Mononuclear cell (primary cell): ENCODE measurements around the gene MTERF4. TPM values are rescaled to one million over a fixed set of nuclear protein-coding genes. Genes with fewer than 3 reads are reported as not detected.
A peak's percentile ranks its signal among the peaks of the same experiment; 100 is the strongest.

Experiments
- H3K27me3 ChIP-seq: 2 replicates; pipeline ENCODE4 v1.6.0; 2011; ENCODE audit warnings: low read length, control low read depth; ENCODE audit not compliant: insufficient read depth
- H3K4me1 ChIP-seq: 2 replicates; pipeline ENCODE4 v1.5.1; 2011; ENCODE audit warnings: mild to moderate bottlenecking, low read length, control low read depth; ENCODE audit not compliant: insufficient read depth
- H3K4me3 ChIP-seq: 2 replicates; pipeline ENCODE4 v1.5.1; 2011; ENCODE audit warnings: mild to moderate bottlenecking, low read length, moderate library complexity
- H3K9me3 ChIP-seq: 2 replicates; pipeline ENCODE4 v1.5.1; 2011; ENCODE audit warnings: low read depth, mild to moderate bottlenecking, control low read depth, low read length
- total RNA-seq: library from RNA; depleted of rRNA; stranded (reverse); fragments of >200 nt; gene quantifications from one replicate; pipeline ENCODE4 v1.2.3, GENCODE V29; 2012

The MTERF4 gene
- 103 TPM for total RNA-seq

GRCh38 chr2:241102239-241102803 is at the start of gene MTERF4:
Gene MTERF4, minus strand, starts transcription at chr2:241102287. Its CDS starts 14 bp downstream, at chr2:241102273.
- Histone ChIP-seq H3K4me1 (peaks cover 38% of the 10 kb centered on the region), H3K27me3 (no peaks in the 10 kb centered on the region), H3K9me3 (no peaks in the 10 kb centered on the region), H3K4me3 (peak within 1 kb of the TSS; percentile 91)

- Histone ChIP-seq H3K4me1 (peaks cover 24% of the 10 kb centered on the region), H3K9me3 (no peaks in the 10 kb centered on the region), H3K4me3 (peak overlapping the region; percentile 78), H3K27me3 (no peaks in the 10 kb centered on the region)
Observed at GRCh38 chr2:241150660-241151530, 48.8 kb upstream of the MTERF4 start.

- peaks cover 24% of the 10 kb centered on the region for H3K4me1 ChIP-seq
- no peaks in the 10 kb centered on the region for H3K27me3 ChIP-seq
- H3K9me3 ChIP-seq: no peaks in the 10 kb centered on the region
- peak within 1 kb of the TSS; percentile 78 for H3K4me3 ChIP-seq
Observed at GRCh38 chr2:241149925-241150659, 48.0 kb upstream of the MTERF4 start, which contains the start of gene PPP1R7. Gene PPP1R7, plus strand, starts transcription at chr2:241150467. Its CDS starts 29 bp downstream, at chr2:241150496.

- peak overlapping the region; percentile 78 for H3K4me3 ChIP-seq
- no peaks in the 10 kb centered on the region for H3K9me3 ChIP-seq
- H3K27me3 ChIP-seq: no peaks in the 10 kb centered on the region
- peaks cover 24% of the 10 kb centered on the region for H3K4me1 ChIP-seq
Observed at GRCh38 chr2:241149675-241149924, 47.5 kb upstream of the MTERF4 start.

GRCh38 chr2:241148891-241149674 is 47.0 kb upstream of the MTERF4 start, which contains the start of gene PASK:
Gene PASK, minus strand, starts transcription at chr2:241149472. Its CDS starts 6,440 bp downstream, at chr2:241143032.
- H3K9me3 ChIP-seq: no peaks in the 10 kb centered on the region
- peak within 1 kb of the TSS; percentile 78 for H3K4me3 ChIP-seq
- H3K27me3 ChIP-seq: no peaks in the 10 kb centered on the region
- peaks cover 24% of the 10 kb centered on the region for H3K4me1 ChIP-seq

- no peaks in the 10 kb centered on the region for H3K9me3 ChIP-seq
- no peak overlapping the region for H3K4me3 ChIP-seq
- H3K4me1 ChIP-seq: peaks cover 24% of the 10 kb centered on the region
- H3K27me3 ChIP-seq: no peaks in the 10 kb centered on the region
Observed at GRCh38 chr2:241148239-241148638, 46.2 kb upstream of the MTERF4 start.

- Histone ChIP-seq H3K4me1 (peaks cover 21% of the 10 kb centered on the region), H3K4me3 (no peak overlapping the region), H3K9me3 (no peaks in the 10 kb centered on the region), H3K27me3 (no peaks in the 10 kb centered on the region)
Observed at GRCh38 chr2:241147336-241147735, 45.2 kb upstream of the MTERF4 start.

- H3K4me3 ChIP-seq: no peak overlapping the region
- no peaks in the 10 kb centered on the region for H3K27me3 ChIP-seq
- peaks cover 17% of the 10 kb centered on the region for H3K4me1 ChIP-seq
- no peaks in the 10 kb centered on the region for H3K9me3 ChIP-seq
Observed at GRCh38 chr2:241146286-241146685, 44.2 kb upstream of the MTERF4 start.

GRCh38 chr2:241142593-241142992 is 40.5 kb upstream of the MTERF4 start:
- no peak overlapping the region for H3K4me3 ChIP-seq
- no peaks in the 10 kb centered on the region for H3K27me3 ChIP-seq
- no peaks in the 10 kb centered on the region for H3K4me1 ChIP-seq
- H3K9me3 ChIP-seq: no peaks in the 10 kb centered on the region

GRCh38 chr2:241142063-241142462 is 40.0 kb upstream of the MTERF4 start:
- Histone ChIP-seq H3K4me3 (no peak overlapping the region), H3K27me3 (no peaks in the 10 kb centered on the region), H3K4me1 (no peaks in the 10 kb centered on the region), H3K9me3 (no peaks in the 10 kb centered on the region)

GRCh38 chr2:241141214-241141770 is 39.2 kb upstream of the MTERF4 start:
- no peak overlapping the region for H3K4me3 ChIP-seq
- no peaks in the 10 kb centered on the region for H3K9me3 ChIP-seq

GRCh38 chr2:241140445-241140840 is 38.4 kb upstream of the MTERF4 start:
- Histone ChIP-seq H3K9me3 (no peaks in the 10 kb centered on the region), H3K4me1 (no peaks in the 10 kb centered on the region), H3K4me3 (no peak overlapping the region), H3K27me3 (no peaks in the 10 kb centered on the region)

More at GRCh38 chr2:241141214-241141770, 39.2 kb upstream of the MTERF4 start:
- H3K4me1 ChIP-seq: no peaks in the 10 kb centered on the region
- no peaks in the 10 kb centered on the region for H3K27me3 ChIP-seq

GRCh38 chr2:241139531-241140444 is 37.7 kb upstream of the MTERF4 start:
- Histone ChIP-seq H3K27me3 (no peaks in the 10 kb centered on the region), H3K9me3 (no peaks in the 10 kb centered on the region), H3K4me3 (no peak overlapping the region), H3K4me1 (no peaks in the 10 kb centered on the region)
